ENCODE results near the gene LIPM.

The LIPM gene

DNA sequence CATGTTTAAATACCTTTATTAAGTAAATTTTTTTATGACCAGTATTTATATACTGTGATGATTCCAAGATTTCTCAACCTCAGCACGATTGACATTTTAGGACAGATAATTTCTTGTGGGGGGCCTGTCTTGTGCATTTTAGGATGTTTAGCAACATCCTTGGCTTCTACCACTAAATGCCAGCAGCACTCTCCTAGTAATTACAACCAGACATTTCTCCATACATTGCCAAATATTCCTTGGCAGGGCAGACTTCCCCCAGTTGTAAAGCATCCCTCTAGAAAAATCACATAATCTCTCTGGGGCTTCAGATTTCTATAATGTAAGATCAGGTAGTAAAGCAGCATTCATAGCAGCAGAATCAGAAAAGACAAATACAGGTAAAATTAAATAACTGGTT is 7.8 kb upstream of the LIPM start:
- DNase-seq (no peak), ATAC-seq (ENCODE audit: insufficient read depth, low read depth) (no peak)
- Histone ChIP-seq H3K27ac (ENCODE audit: low read length) (no peak overlapping the region), H3K9me3 (ENCODE audit: insufficient read depth, low read length, severe bottlenecking) (no peaks in the 10 kb centered on the region), H2AFZ (ENCODE audit: low read depth, low read length) (no peak overlapping the region), H3K4me1 (ENCODE audit: insufficient read depth, low read length) (no peaks in the 10 kb centered on the region), H3K27me3 (ENCODE audit: insufficient read depth, low read length, poor library complexity) (peaks cover 9% of the 10 kb centered on the region), H3K4me2 (ENCODE audit: insufficient read depth, low read length) (no peak overlapping the region), H3K36me3 (ENCODE audit: insufficient read depth, low read length) (no peaks in the 10 kb centered on the region), H3K4me3 (ENCODE audit: low read depth in 1 of 2, low read length in 2 of 2) (no peak overlapping the region), H4K20me1 (ENCODE audit: insufficient read depth, low read length) (no peaks in the 10 kb centered on the region), H3K79me2 (ENCODE audit: insufficient read depth, low read length) (no peaks in the 10 kb centered on the region), H3K9ac (ENCODE audit: low read depth, low read length) (no peak overlapping the region)
- no peak for TF ChIP-seq EZH2 (IDR thresholded peaks at IDR 0.05; ENCODE audit: borderline replicate concordance, low read depth, low read length, severe bottlenecking)
- TF ChIP-seq, protein P1, sequence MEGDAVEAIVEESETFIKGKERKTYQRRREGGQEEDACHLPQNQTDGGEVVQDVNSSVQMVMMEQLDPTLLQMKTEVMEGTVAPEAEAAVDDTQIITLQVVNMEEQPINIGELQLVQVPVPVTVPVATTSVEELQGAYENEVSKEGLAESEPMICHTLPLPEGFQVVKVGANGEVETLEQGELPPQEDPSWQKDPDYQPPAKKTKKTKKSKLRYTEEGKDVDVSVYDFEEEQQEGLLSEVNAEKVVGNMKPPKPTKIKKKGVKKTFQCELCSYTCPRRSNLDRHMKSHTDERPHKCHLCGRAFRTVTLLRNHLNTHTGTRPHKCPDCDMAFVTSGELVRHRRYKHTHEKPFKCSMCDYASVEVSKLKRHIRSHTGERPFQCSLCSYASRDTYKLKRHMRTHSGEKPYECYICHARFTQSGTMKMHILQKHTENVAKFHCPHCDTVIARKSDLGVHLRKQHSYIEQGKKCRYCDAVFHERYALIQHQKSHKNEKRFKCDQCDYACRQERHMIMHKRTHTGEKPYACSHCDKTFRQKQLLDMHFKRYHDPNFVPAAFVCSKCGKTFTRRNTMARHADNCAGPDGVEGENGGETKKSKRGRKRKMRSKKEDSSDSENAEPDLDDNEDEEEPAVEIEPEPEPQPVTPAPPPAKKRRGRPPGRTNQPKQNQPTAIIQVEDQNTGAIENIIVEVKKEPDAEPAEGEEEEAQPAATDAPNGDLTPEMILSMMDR (IDR thresholded peaks at IDR 0.05; ENCODE audit: borderline replicate concordance, extremely low read depth, low read length, poor library complexity, severe bottlenecking) = no peak

DNA sequence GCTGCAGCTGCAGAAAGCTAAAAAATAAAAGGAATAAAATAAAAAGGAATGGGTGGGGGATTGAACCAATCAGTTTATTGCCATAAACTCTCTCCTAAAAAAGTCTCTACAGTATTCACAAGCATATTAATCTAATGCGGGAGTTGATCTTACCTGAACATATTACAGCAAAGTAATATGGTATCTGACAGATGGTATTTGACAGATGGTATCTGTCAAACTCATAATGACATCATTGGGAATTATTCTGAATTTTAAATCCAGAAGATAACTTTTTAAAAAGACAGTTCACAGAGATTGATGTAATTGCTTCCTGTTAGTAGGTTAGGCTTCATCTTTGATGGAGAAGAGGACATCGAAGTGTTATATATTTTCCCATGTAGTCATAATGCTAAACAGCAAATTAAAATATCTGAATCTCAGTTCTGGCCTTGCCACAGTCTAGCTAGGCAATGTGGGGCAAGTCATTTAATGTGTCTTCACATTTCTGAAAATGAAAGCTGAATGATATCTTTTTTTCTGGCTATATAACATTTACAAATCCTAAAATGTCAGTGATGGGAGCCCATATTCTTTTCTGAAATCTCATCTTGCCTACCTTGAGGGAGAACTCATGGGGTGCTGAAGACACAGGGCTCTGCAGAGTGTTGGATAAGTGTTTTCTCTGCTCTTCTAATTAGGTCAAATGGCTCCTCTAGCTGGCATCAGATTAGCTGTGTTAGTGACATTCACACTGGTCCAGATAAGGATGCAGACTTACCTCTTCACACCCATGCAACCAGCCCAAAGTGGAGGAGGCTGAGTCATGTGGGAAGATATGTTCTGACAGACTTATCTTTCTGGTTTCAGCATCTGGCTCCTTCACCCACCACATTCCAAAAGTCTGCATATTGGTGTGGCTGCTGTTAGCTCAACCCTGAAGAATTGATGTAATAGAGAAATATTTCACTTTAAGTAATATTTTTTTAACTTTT is 2.1 kb upstream of the LIPM start:
- TF ChIP-seq EZH2 (IDR thresholded peaks at IDR 0.05; ENCODE audit: borderline replicate concordance, low read depth, low read length, severe bottlenecking) = no peak
- TF ChIP-seq, protein P1 (IDR thresholded peaks at IDR 0.05; ENCODE audit: borderline replicate concordance, extremely low read depth, low read length, poor library complexity, severe bottlenecking) = no peak
- H3K27ac ChIP-seq (ENCODE audit: low read length) = no peak overlapping the region
- no peak overlapping the region for H3K4me2 ChIP-seq (ENCODE audit: insufficient read depth, low read length)
- no peak overlapping the region for H3K9ac ChIP-seq (ENCODE audit: low read depth, low read length)
- DNase-seq (no peak), ATAC-seq (ENCODE audit: insufficient read depth, low read depth) (no peak)
- H4K20me1 ChIP-seq (ENCODE audit: insufficient read depth, low read length) = no peaks in the 10 kb centered on the region
- H3K27me3 ChIP-seq (ENCODE audit: insufficient read depth, low read length, poor library complexity) = peaks cover 6% of the 10 kb centered on the region
- no peaks in the 10 kb centered on the region for H3K4me1 ChIP-seq (ENCODE audit: insufficient read depth, low read length)
- H3K36me3 ChIP-seq (ENCODE audit: insufficient read depth, low read length) = no peaks in the 10 kb centered on the region
- H3K9me3 ChIP-seq (ENCODE audit: insufficient read depth, low read length, severe bottlenecking) = no peaks in the 10 kb centered on the region
- no peaks in the 10 kb centered on the region for H3K79me2 ChIP-seq (ENCODE audit: insufficient read depth, low read length)
- no peak overlapping the region for H2AFZ ChIP-seq (ENCODE audit: low read depth, low read length)
- H3K4me3 ChIP-seq (ENCODE audit: low read depth in 1 of 2, low read length in 2 of 2) = no peak overlapping the region

DNA sequence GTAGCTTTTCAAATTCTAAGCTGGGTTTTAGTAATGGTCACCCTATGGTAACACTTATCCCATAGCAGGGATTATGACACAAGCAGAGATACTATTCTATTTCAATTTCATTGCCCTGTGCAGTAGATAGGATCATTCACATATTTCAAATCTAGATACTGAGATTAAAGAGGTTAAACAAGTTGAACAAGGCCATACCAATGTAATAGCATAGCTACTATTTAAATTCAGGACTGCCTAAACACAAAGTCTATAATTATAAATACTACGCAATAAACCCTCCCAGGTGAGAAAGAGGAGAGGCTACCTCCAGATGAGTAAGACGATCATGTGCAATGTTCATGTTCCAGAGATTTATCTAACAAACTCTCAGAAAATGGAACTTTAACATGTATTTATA is 1.1 kb downstream of the LIPM start:
- H3K9me3 ChIP-seq (ENCODE audit: insufficient read depth, low read length, severe bottlenecking) = no peaks in the 10 kb centered on the region
- H2AFZ ChIP-seq (ENCODE audit: low read depth, low read length) = no peak overlapping the region
- H3K9ac ChIP-seq (ENCODE audit: low read depth, low read length) = no peak overlapping the region
- ATAC-seq (ENCODE audit: insufficient read depth, low read depth) = no peak
- no peaks in the 10 kb centered on the region for H3K4me1 ChIP-seq (ENCODE audit: insufficient read depth, low read length)
- H3K79me2 ChIP-seq (ENCODE audit: insufficient read depth, low read length) = no peaks in the 10 kb centered on the region
- TF ChIP-seq EZH2 (IDR thresholded peaks at IDR 0.05; ENCODE audit: borderline replicate concordance, low read depth, low read length, severe bottlenecking) = no peak
- TF ChIP-seq, protein P1 (IDR thresholded peaks at IDR 0.05; ENCODE audit: borderline replicate concordance, extremely low read depth, low read length, poor library complexity, severe bottlenecking) = no peak
- no peaks in the 10 kb centered on the region for H4K20me1 ChIP-seq (ENCODE audit: insufficient read depth, low read length)
- H3K27me3 ChIP-seq (ENCODE audit: insufficient read depth, low read length, poor library complexity) = no peaks in the 10 kb centered on the region
- no peak for DNase-seq
- no peak overlapping the region for H3K4me3 ChIP-seq (ENCODE audit: low read depth in 1 of 2, low read length in 2 of 2)
- no peak overlapping the region for H3K4me2 ChIP-seq (ENCODE audit: insufficient read depth, low read length)
- no peaks in the 10 kb centered on the region for H3K36me3 ChIP-seq (ENCODE audit: insufficient read depth, low read length)
- no peak overlapping the region for H3K27ac ChIP-seq (ENCODE audit: low read length)
